Adrenal gland (tissue), 12 donors: Measurements from ENCODE around the gene USP34. TPM values are rescaled to one million over a fixed set of nuclear protein-coding genes. Genes with fewer than 3 reads are reported as not detected.

Experiments
- DNase-seq, 7 donors: peaks; one replicate each; pipeline ENCODE4 v3.0.0-alpha.2; 2019 to 2020
- H3K27ac ChIP-seq, 5 donors: fragments of 200-600 bp; sonication (generic) in 4 of 5; 1 replicate in 3 of 5; 2 replicates in 2 of 5; pipeline versions ENCODE4 v1.5.1 to v1.8.0; 2016 to 2020; ENCODE audit warnings: mild to moderate bottlenecking in 1 of 5
- H3K27me3 ChIP-seq: fragments of 200-600 bp; 2 replicates; pipeline ENCODE4 v1.8.0; 2021
- H3K36me3 ChIP-seq, 2 donors: fragments of 200-600 bp; replicated peaks in 1 of 2; 1 replicate in 1 of 2; 2 replicates in 1 of 2; pipeline versions ENCODE4 v1.5.1 to v1.8.0; 2018 to 2022
- H3K4me1 ChIP-seq, 2 donors: fragments of 200-600 bp; replicated peaks in 1 of 2; 1 replicate in 1 of 2; 2 replicates in 1 of 2; pipeline versions ENCODE4 v1.5.1 to v1.8.0; 2018 to 2021
- H3K4me3 ChIP-seq, 4 donors: fragments of 200-600 bp; sonication (generic) in 3 of 4; one replicate each; pipeline ENCODE4 v1.5.1; 2016 to 2018
- H3K9me3 ChIP-seq, 3 donors: fragments of 200-600 bp; sonication (generic) in 1 of 3; replicated peaks in 1 of 3; 1 replicate in 2 of 3; 2 replicates in 1 of 3; pipeline versions ENCODE4 v1.5.1 to v1.8.0; 2016 to 2021
- POLR2A ChIP-seq, 2 donors: fragments of 450-650 bp; IDR thresholded peaks; one replicate each; pipeline ENCODE4 v1.6.1; 2017; ENCODE audit warnings: antibody characterized with exemption in 2 of 2, mild to moderate bottlenecking in 2 of 2, moderate library complexity in 1 of 2
- WGBS, 4 donors: extraction: QIAGEN DNeasy Blood & Tissue Kit in 2 of 4; methylation state at CpG; one replicate each; pipeline versions ENCODE4 v1.1.5 to v1.1.7; 2013 to 2017; 5-methylcytosine and 5-hydroxymethylcytosine counted together
- intact Hi-C, 2 donors: fragments of 100-400 bp; cut with DNase I; formaldehyde crosslinking; loops; one replicate each; pipeline versions ENCODE4 v1.14.1 to v1.15.0; 2022 to 2023
- polyA plus RNA-seq, 3 donors: library from polyadenylated mRNA; stranded (reverse); fragments of 200-250 nt in 2 of 3; fragments of 350-450 nt in 1 of 3; fragmentation: Illumina TruSeq in 1 of 3; extraction: RNeasy Lipid Tissue Mini Kit (QIAGEN cat#74804) in 1 of 3; gene quantifications; one replicate each; pipeline ENCODE4 v1.2.3, GENCODE V29; 2013 to 2014
- total RNA-seq, 9 donors: library from RNA; depleted of rRNA in 4 of 9; stranded (reverse); fragments of >200 nt in 4 of 9; fragments of 120-200 nt in 1 of 9; fragmentation: NEBNext Ultra II Directional in 1 of 9; extraction: Animal tissue kit (Norgen Biotek cat#: 25700) in 1 of 9; gene quantifications; one replicate each; pipeline versions ENCODE4 v1.1.0 to v1.2.4, GENCODE V29; 2013 to 2023
- TF ChIP-seq, protein P1 (sequence below), 6 experiments: fragments of 450-650 bp in 4 of 6; fragments of 200-600 bp in 2 of 6; sonication (generic) in 1 of 6; IDR thresholded peaks; 1 replicate in 5 of 6; 2 replicates in 1 of 6; pipeline versions ENCODE4 v1.5.1 to v1.8.0; 2016 to 2021; ENCODE audit warnings: antibody characterized with exemption in 6 of 6, mild to moderate bottlenecking in 2 of 6, moderate library complexity in 1 of 6
- donor health status: healthy with polysubstance abuse.
- donor health status: Bipolar disorder and iron deficiency.
- donor health status: DM: yes; HTN: yes; CAD: no.
- donor health status: DM: no; HTN: no; CAD: no.
- donor health status: DM: no; HTN: no; CAD: no.
- donor health status: DM: yes; HTN: yes; CAD: no.

Gene USP34
- total and polyA plus RNA-seq, 12 donors = 78.1 to 163 (median 99.2) TPM

DNA sequence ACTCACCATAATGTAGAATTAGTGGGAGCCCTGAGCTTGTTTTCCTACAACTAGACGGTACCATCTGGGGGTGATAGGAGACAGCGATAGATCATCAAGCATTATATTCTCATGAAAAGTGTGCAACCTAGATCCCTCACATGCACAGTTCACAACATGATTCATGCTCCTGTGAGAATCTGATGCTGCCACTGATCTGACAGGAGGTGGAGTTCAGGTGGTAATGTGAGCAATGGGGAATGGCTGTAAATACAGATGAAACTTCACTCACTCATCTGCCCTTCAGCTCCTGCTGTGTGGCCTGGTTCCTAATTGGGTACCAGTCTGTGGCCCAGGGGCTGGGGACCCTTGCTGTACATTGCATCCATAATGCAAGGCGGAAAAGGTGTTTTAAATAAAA lies 60.7 kb downstream of the USP34 start:
- H3K9me3 ChIP-seq = no peaks in the 10 kb centered on the region
- H3K27ac ChIP-seq = no peak overlapping the region

DNA sequence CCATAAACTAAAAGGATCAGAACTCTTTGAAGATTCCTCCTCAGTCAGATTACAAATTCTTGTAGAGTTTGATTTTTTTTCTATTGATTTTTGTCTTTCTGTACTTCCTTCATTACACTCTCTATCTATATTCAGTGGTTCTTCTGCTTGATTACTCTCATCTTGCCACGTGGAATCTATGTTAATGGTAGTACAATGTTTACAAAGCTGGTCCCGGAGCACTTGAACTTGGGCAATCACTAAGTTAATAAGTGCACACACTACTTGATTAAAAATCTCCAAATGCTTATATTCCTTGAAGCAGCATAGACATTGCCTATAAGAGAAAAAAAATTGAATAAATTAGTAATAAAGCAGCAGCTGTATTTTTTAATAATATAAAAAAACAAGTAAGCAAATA lies 65.1 kb downstream of the USP34 start:
- TF ChIP-seq POLR2A (IDR thresholded peaks at IDR 0.05) = no peak
- TF ChIP-seq, protein P1, sequence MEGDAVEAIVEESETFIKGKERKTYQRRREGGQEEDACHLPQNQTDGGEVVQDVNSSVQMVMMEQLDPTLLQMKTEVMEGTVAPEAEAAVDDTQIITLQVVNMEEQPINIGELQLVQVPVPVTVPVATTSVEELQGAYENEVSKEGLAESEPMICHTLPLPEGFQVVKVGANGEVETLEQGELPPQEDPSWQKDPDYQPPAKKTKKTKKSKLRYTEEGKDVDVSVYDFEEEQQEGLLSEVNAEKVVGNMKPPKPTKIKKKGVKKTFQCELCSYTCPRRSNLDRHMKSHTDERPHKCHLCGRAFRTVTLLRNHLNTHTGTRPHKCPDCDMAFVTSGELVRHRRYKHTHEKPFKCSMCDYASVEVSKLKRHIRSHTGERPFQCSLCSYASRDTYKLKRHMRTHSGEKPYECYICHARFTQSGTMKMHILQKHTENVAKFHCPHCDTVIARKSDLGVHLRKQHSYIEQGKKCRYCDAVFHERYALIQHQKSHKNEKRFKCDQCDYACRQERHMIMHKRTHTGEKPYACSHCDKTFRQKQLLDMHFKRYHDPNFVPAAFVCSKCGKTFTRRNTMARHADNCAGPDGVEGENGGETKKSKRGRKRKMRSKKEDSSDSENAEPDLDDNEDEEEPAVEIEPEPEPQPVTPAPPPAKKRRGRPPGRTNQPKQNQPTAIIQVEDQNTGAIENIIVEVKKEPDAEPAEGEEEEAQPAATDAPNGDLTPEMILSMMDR (IDR thresholded peaks at IDR 0.05) = no peak
- intact Hi-C loops = no loop called here
- Histone ChIP-seq H3K4me1 (peaks cover under 1 to 12% of the 10 kb centered on the region in 2 donors), H3K4me3 (no peak overlapping the region), H3K27me3 (no peaks in the 10 kb centered on the region), H3K27ac (no peak overlapping the region), H3K36me3 (no peaks in the 10 kb centered on the region), H3K9me3 (no peaks in the 10 kb centered on the region)
- no peak for DNase-seq
- 71 to 91% (median 76%) methylated on average over 2 of the region's 2 CpGs for WGBS, 4 donors

More for the DNA sequence above, 60.7 kb downstream of the USP34 start:
- H3K4me3 ChIP-seq = no peak overlapping the region
- no peaks in the 10 kb centered on the region for H3K27me3 ChIP-seq
- no peaks in the 10 kb centered on the region for H3K36me3 ChIP-seq
- WGBS, 4 donors = 93 to 99% (median 98%) methylated on average over 3 of the region's 3 CpGs
- peaks cover 6 to 14% of the 10 kb centered on the region in 2 donors for H3K4me1 ChIP-seq
- DNase-seq = no peak
- intact Hi-C loops = no loop called here
- no peak for TF ChIP-seq POLR2A (IDR thresholded peaks at IDR 0.05)
- TF ChIP-seq, protein P1 (IDR thresholded peaks at IDR 0.05) = no peak

DNA sequence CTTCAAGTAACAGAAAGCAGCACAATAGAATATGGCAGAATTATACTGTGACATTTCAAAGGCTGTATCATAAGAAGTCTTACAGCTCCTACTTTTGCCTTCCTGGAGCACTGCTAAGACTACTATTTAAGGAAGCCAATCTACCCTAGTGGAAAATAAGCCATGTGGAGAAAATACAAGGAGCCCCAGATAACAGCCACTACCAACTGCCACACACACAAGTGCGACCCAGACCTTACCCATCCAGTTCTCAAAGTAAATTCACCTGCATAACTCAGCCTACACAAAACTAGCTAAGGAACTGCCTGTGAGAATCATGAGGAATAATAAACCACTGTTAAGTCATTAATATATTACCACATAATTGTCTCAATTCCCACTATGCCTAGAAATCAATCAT lies 66.4 kb downstream of the USP34 start:
- DNase-seq = no peak
- H3K4me1 ChIP-seq = peaks cover 0 to 5% of the 10 kb centered on the region in 2 donors
- intact Hi-C loops = no loop called here
- TF ChIP-seq, protein P1 (IDR thresholded peaks at IDR 0.05) = no peak
- no peak for TF ChIP-seq POLR2A (IDR thresholded peaks at IDR 0.05)
- H3K27me3 ChIP-seq = no peaks in the 10 kb centered on the region
- WGBS, 4 donors = 92 to 100% (median 98%) methylated on average over 1 of the region's 1 CpG
- no peaks in the 10 kb centered on the region for H3K36me3 ChIP-seq
- no peak overlapping the region for H3K27ac ChIP-seq
- H3K4me3 ChIP-seq = no peak overlapping the region
- H3K9me3 ChIP-seq = no peaks in the 10 kb centered on the region

DNA sequence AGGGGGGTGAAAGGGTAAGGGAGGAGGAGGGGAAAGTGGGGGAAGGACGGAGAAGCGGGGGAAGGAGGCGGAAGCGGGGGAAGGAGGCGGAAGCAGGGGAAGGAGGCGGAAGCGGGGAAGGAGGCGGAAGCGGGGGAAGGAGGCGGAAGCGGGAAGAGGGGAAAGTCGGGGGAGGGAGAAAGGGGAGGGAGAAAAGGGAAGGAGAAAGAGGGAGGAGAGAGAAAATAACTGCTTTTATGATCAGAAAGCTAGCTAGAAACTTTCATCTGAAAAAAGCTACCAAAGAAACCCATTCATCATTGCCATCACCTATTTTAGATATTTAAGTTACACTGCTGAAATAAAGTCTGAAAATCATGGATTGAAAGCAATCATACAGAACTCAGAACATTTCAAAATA lies 72.5 kb downstream of the USP34 start:
- H3K4me3 ChIP-seq = no peak overlapping the region
- WGBS, 4 donors = 90 to 98% (median 96%) methylated on average over 12 of the region's 12 CpGs
- H3K36me3 ChIP-seq = peaks cover 0 to 7% of the 10 kb centered on the region in 2 donors
- no peaks in the 10 kb centered on the region for H3K9me3 ChIP-seq
- intact Hi-C loops = no loop called here
- H3K4me1 ChIP-seq = no peaks in the 10 kb centered on the region
- no peaks in the 10 kb centered on the region for H3K27me3 ChIP-seq
- DNase-seq = no peak
- TF ChIP-seq, protein P1 (IDR thresholded peaks at IDR 0.05) = no peak
- TF ChIP-seq POLR2A (IDR thresholded peaks at IDR 0.05) = no peak
- H3K27ac ChIP-seq = no peak overlapping the region
